ENCODE data around the gene IL10RA.
A peak's percentile ranks its signal among the peaks of the same experiment; 100 is the strongest.

IL10RA gene

DNA sequence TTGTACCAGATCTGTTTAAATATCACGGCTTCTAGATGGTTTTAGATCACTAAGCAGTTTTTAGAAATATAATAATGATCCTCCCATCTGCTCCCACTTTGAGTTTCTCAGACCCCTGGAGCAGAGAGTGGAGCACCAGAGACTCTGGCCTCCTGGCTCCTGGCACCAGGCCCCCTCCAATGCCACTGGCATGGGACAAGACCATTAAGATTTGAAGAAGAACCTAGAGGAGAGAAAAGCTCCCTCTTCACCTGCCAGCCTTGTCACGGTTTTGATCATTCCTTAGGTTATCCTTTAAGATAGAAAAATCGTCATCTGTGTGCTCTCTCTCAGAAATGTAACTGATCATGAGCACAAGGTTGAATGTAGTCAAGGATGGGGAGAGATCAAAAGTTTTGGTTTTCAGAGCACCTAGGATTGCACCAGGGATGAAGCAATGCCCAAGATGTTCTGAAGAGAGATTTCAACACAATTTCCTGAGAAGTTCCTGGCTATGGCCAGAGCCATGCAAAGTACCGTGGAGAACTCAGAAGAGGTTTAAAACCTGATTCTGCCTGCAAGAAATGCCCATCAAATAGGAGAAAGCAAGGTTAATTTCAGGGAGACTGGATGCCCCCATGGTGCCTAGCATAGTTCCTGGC lies 22.2 kb downstream of the IL10RA start:
- DNase-seq, result no peak

DNA sequence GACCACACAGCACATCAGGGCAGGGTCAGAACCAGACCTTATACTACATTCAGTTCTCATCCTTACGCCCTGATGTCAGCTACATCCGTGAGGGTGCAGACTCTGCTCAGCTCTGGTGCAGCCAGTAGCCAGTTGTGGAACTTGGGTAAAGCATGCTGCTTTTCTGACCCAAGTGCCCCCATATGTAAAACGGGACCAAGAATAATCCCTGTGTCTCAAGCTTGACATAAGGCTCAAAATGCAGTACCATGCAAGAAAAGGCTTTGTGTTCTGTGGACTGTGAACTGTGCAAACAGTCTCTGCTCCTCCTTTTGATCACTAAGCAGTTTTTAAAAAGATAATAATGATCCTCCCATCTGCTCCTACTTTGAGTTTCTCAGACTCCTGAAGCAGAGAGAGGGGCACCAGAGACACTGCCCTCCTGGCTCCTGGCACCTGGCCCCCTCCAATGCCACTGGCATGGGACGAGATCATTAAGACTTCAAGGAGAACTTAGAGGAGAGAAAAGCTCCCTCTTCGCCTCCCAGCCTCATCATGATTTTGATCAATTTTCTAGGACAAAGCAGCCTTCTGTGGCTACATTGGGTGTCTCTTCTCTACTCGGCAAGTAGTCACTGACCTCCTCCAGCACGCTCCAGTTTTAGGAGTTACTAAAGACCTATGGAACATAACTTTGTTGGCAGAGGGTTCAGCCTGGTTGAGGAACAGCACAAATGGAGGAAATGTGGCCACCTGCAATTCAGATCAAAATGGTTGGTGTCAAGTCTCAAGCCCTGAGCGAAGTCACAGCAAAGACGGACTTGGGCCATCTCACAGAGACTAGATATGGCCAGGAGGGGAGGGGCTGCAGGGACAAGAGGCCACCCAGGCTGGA lies 23.9 kb downstream of the IL10RA start:
- no peak for DNase-seq

DNA sequence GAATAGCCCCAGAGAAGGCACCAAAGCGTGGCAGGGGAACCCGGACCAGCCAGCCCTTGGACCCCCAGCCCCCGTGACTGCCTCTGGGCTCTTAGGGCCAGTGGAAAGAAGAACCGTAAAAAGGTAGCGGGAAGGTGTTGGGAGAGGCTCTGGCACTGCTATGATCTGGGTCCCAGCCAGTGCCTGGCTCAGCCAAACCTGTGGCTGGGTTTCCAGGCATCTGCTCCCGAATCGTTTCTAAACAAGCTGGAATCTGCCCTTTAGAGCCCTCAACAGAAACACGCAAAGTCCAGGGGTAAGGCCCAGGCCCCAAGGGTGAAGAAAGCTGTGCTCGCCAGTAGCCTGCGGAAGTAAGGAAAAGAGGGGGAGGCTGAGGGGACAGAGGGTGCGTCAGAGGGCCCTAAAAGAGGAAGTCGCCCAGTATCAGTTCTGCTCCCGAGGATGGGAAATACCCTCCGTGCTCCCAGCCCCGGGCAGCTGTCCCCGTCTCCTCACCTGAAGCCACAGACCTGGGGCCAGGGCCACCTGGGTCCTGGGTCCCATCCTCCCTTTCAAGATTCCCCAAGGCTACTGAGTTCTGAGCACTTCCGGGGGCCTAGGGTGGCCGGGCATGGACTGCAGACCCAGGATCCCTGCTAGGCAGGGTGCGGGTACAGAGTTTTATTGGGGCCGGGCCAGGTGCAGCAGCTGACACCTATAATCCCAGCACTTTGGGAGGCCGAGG lies 24.7 kb downstream of the IL10RA start:
- DNase-seq, result no peak

DNA sequence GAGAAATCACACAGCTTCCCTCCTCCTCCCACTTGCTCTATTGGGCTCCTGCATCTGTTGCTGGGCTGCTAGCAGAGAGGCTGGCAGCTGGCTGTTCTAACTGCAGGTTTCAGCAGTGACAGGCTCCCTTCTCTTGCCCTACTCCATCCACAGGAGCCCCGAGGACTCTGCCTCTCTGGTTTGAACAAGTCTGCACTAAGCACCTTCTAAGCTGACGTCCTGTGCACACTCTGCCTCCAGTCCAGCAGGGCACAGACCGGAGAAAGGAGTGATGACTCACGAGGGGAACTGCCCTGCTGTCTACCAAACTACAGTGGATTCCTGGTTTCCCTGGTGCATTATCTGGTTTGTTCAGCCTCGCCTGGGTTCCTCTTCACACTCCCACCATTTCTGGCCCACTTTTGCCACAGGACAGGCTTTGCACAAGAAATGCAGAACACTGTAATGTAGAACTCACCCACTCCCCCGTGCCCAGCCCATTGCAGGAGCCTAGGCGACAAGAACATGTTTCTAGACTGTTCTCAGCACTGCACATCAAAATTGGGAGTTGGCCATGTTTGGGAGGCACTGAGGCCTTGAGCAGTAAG lies 26.0 kb downstream of the IL10RA start:
- peak; percentile 50 for DNase-seq

- DNase-seq, result no peak
Observed at GRCh38 chr11:118014022-118014421, 27.8 kb downstream of the IL10RA start.

GRCh38 chr11:118015385-118015841 lies 29.2 kb downstream of the IL10RA start:
- DNase-seq, result no peak

GRCh38 chr11:118016104-118016503 lies 29.9 kb downstream of the IL10RA start:
- DNase-seq, result no peak

GRCh38 chr11:118017111-118017510 lies 30.9 kb downstream of the IL10RA start:
- no peak for DNase-seq

GRCh38 chr11:118017631-118018315 lies 31.6 kb downstream of the IL10RA start:
- no peak for DNase-seq

DNA sequence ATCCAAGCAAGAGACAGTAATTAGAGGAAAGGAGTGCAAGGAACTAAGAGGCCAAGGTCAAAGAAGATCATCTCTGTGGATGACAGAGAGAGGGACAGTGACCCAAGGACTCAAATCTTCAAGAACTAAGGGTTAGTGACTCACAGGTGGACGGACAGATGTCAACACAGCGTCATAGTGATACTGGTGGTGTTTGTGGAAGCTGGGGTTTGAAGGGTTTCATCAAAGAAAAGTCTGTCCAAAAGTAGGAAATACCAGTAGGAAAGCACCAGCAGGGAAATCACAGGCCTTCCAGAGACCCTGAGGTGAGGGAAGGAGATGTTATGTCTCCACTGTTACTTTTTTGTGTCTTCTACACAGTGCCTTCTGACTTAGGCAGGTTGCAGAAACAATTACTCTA lies 32.2 kb downstream of the IL10RA start:
- no peak for DNase-seq

DNA sequence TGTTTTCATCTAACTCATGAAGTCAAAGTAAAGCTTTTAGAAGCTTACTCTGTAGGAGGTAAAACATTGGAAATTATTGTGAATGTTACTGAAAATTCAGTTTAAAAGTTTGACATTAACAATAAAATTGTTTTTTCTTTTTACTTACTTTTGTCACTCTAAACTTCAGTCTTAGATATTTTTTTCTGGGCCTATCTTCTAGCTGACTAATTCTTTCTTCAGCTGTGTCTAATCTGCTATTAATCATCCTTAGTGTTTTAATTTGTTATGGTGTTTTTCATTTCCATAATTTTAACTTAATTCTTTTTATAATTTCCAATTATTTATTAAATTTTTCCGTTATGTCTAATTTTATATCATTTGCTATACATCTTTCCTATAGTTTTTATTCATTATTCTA lies 35.0 kb downstream of the IL10RA start:
- DNase-seq, result no peak

DNA sequence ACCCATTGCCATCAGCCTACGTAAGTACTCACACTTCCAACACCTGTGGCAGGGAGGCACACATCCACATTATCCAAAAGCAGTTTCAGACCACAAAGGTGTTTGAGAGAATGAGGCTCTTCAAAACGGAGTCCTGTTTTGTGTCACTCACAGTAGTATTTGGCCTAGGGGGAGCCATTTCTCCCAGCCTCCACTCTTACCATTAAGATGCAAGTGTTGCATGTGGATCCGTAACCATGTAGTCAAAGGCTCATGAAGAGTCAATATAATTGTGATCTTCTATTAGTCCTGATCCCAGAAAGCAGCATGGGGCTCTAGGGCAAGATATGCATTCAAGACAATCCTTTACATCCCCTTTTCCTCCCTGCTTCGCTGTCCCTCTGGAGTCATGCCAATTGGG lies 41.5 kb downstream of the IL10RA start:
- DNase-seq, result no peak

GRCh38 chr11:118028626-118029025 lies 42.4 kb downstream of the IL10RA start:
- no peak for DNase-seq

GRCh38 chr11:118033443-118033842 lies 47.2 kb downstream of the IL10RA start:
- no peak for DNase-seq

DNA sequence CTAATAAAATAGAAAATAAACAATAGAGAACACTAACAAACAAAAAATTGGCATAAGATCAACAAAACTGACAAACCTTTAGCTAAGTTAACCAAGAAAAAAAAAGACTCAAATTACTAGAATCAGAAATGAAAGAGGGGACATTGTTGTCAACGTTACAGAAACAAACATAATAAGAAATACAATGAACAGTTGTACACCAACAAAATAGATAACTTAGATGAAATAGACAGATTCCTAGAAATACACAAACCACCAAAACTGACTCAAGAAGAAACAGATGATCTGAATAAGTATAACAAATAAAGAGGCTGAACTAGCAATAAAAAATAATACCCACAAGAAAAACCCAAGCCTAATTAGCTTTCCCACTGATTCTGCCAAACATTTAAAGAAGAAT lies 55.9 kb downstream of the IL10RA start:
- no peak for DNase-seq

- no peak for DNase-seq
Observed at GRCh38 chr11:118042796-118043195, 56.6 kb downstream of the IL10RA start.

DNA sequence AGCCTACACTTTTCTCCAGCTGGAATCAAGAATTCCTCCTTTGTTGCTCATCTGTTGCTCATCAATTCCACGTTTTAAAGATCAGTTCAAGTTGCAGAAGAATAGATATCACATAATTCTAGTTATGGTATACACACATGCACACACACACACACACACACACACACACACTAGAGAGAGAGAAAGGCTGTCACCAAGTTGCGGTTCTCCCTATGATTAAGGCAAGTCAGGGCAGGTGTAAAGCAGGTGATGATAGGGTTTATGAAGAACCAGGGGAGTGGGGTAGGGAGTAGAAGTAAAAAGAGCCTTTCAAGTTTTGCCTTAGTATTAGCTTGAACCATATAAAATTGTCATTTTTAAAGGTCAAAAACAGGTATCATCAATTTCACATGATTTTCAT lies 59.0 kb downstream of the IL10RA start:
- no peak for DNase-seq

DNA sequence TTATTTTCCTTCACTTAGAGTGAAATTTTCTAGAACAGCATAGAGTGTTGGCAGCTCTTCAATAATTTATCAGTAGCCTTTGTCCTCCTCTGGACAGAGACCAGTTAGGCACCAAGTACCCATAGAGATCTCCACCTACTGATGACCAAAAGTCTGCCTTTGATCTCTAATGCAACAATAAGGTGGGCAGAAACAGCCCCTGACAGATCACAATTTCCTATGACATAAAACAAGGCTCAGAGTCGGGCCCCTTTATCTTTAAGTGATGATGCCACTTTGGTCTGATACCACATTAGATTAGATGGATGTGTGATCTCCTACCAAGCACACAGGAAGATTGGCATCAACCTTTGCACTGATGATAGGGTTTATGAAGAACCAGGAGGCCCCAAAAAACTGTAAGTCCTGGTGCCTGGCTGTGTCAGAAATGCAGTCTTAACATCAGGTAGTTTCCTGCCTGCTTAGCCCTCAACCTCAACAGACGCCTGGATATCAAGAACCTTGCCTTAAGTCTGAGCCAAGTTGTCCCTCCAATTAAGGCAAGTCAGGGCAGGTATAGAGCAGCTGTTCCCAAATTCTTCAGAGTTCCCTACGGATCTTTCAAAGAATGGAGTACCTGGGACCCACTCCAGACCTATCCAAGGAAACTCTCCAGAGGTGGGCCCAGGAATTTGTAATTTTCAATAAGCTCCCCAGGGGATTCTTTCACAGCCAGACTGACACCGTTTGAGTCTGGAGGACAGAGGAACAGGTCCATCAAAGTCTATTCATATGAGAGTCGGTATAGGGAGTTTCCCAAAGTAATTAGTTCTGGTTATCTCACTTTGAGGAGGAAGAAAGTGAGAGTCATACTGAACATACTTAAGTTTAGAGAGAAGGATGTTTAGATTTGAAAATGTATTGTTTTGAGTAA lies 60.1 kb downstream of the IL10RA start:
- DNase-seq, result no peak

DNA sequence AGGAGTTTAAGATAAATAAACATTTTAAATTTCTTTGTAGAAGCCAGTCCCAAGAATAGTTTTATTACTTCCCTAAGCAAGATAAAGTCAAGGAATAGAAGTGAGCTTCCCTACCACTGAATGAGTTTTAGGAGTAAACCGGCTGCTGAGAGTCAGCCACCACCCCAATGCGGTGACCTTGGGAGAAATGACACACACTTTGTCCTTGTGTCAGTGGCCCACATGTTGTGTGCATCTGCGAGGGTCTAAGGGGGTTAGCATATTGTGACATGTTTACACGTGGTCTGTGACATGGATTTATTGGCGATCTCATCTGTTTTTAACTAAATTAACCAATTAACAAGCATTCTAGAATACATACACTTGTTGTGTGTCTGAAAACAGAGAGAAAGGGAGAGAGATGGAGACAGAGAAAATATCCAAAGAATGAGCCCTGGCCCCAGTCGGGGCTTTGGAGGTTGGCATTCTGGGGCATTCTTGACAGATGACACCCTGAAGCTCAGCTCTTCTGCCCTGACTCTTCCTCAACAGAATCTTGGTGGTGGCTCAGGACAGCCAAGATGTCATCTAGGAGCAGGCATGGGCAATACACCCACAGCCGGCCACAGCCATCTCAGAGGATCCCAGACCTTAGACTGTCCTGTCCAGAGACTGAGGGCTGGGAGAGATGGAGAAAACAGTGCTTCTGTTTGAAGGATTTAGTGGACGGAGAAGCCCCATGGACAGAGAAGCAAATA lies 60.9 kb downstream of the IL10RA start:
- no peak for DNase-seq

- no peak for DNase-seq
Observed at GRCh38 chr11:118047749-118048148, 61.6 kb downstream of the IL10RA start.

All from NCI-H226 (cell line).